HG03196 (cell line): ENCODE data around the gene SSBP2.

Experiments used
- ATAC-seq: cut with Tn5 transposase; IDR thresholded peaks from one replicate; pipeline ENCODE4 v1.9.1; 2021; ENCODE audit not compliant: unreplicated experiment

The SSBP2 gene

GRCh38 chr5:81751009-81751835 lies at the start of gene SSBP2:
SSBP2 (minus strand) TSS chr5:81751097; CDS start chr5:81751042, 55 bp downstream.
- peak; percentile 80 for ATAC-seq

GRCh38 chr5:81795666-81796065 lies 44.8 kb upstream of the SSBP2 start:
- no peak for ATAC-seq

GRCh38 chr5:81794226-81794625 lies 43.3 kb upstream of the SSBP2 start:
- no peak for ATAC-seq

- no peak for ATAC-seq
These were observed 39.4 kb upstream of the SSBP2 start for GRCh38 chr5:81790336-81790735.

GRCh38 chr5:81789033-81789432 lies 38.1 kb upstream of the SSBP2 start:
- no peak for ATAC-seq

GRCh38 chr5:81788329-81788728 lies 37.4 kb upstream of the SSBP2 start:
- no peak for ATAC-seq

- ATAC-seq: no peak
These were observed 36.8 kb upstream of the SSBP2 start for GRCh38 chr5:81787474-81788242.

GRCh38 chr5:81786991-81787390 lies 36.1 kb upstream of the SSBP2 start:
- ATAC-seq: no peak

- no peak for ATAC-seq
These were observed 35.6 kb upstream of the SSBP2 start for GRCh38 chr5:81786496-81786895.

- no peak for ATAC-seq
These were observed 34.4 kb upstream of the SSBP2 start for GRCh38 chr5:81785322-81785721.

- ATAC-seq: no peak
These were observed 32.5 kb upstream of the SSBP2 start for GRCh38 chr5:81783401-81783800.

- no peak for ATAC-seq
These were observed 31.9 kb upstream of the SSBP2 start for GRCh38 chr5:81782811-81783210.

- ATAC-seq: no peak
These were observed 29.0 kb upstream of the SSBP2 start for GRCh38 chr5:81779916-81780266.

GRCh38 chr5:81779125-81779915 lies 28.4 kb upstream of the SSBP2 start:
- peak; percentile 83 for ATAC-seq

GRCh38 chr5:81778642-81779041 lies 27.7 kb upstream of the SSBP2 start:
- ATAC-seq: no peak

- ATAC-seq: no peak
These were observed 25.4 kb upstream of the SSBP2 start for GRCh38 chr5:81776258-81776657.

GRCh38 chr5:81774374-81774773 lies 23.5 kb upstream of the SSBP2 start:
- no peak for ATAC-seq

GRCh38 chr5:81773574-81773973 lies 22.7 kb upstream of the SSBP2 start:
- no peak for ATAC-seq

GRCh38 chr5:81773161-81773560 lies 22.3 kb upstream of the SSBP2 start:
- no peak for ATAC-seq

GRCh38 chr5:81772488-81772887 lies 21.6 kb upstream of the SSBP2 start:
- ATAC-seq: no peak

- ATAC-seq: no peak
These were observed 18.1 kb upstream of the SSBP2 start for GRCh38 chr5:81768935-81769452.
